ENCODE data around the gene PAK6.

Gene PAK6

GRCh38 chr15:40241269-40242212, 2.7 kb downstream of the PAK6 start:
- DNase-seq, result no peak

DNA sequence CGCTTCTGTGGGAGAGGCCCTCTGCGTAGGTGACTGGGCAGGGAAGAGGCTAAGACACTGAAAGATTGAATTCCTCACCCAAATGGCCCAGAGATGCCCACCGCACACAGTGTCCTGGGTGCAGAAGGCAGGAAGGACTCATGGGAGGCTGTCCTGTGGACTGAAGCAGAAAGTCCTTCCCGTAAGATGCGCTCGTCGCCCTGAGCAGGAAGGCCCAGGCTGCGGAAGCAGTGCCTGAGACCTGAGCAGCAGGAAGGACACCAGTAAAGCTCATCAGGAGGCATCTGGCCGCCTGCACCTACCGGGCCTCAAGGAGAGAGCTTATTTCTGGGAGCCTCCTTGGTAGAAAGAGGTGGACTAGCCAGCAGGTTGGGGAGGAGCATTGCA, 3.3 kb downstream of the PAK6 start:
- no peak for DNase-seq

GRCh38 chr15:40242601-40243000, 3.7 kb downstream of the PAK6 start:
- DNase-seq, result no peak

GRCh38 chr15:40243126-40243810, 4.4 kb downstream of the PAK6 start:
- DNase-seq, result no peak

GRCh38 chr15:40244961-40245523, 6.2 kb downstream of the PAK6 start:
- DNase-seq, result no peak

- no peak for DNase-seq
These were observed 7.0 kb downstream of the PAK6 start for GRCh38 chr15:40245666-40246450.

DNA sequence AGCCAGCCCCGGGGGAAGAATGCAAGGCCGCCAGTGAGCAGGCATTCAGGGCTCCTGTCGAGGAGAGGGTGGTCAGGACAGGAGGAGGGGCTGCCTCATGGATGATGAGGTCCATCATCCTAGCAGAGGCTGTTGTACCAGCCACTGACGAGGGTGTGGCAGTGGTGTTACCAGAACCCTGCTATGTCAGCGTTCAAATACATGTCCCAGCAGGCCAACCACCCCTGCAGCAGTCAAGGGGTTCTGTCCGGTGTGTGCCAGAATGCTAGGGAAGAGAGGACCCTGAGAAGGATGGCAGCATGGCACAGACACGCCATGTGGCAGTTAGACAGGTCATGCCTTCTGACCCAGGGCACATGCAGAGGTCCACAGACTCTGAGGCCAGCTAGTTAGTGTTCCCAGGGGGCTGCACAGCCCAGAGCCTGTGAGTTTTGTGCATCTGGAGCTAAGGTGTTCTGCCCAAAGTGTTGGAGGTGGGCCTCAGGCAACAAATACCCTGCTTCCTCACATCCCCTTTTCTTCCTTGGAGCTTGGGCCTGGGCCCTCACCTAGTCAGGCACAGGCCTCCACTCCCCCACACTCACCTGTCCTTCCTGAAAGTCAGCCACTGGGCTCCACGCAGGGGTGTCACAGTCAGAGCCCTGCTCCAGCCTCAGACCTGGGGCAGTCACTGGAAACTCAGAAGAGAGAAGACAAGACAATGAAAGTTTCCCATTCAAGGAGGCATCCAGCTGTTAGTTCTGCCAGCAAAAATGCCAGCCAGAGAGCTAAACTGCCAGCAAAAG, 7.8 kb downstream of the PAK6 start:
- no peak for DNase-seq

GRCh38 chr15:40247406-40247971, 8.6 kb downstream of the PAK6 start:
- DNase-seq, result no peak

GRCh38 chr15:40248006-40248783, 9.3 kb downstream of the PAK6 start:
- DNase-seq, result no peak

- DNase-seq, result no peak
These were observed 10.8 kb downstream of the PAK6 start for GRCh38 chr15:40249477-40250303.

DNA sequence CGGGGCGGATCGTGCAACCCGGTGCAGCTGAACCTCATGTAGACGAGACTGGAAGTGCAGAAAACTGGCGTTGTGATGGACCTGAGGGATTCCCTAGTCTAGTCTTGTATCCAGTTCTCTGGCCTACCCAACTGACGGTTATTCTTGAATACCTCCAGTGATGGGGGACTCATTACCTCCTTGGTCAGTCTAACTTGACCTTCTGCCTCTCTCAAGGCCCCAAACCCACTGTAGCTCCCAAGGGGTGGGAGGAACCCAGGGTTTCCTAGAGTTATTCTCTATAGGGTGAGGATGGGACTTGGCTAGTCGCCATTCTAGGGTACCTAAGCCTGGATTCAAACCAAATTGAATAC, 11.4 kb downstream of the PAK6 start:
- DNase-seq, result no peak

DNA sequence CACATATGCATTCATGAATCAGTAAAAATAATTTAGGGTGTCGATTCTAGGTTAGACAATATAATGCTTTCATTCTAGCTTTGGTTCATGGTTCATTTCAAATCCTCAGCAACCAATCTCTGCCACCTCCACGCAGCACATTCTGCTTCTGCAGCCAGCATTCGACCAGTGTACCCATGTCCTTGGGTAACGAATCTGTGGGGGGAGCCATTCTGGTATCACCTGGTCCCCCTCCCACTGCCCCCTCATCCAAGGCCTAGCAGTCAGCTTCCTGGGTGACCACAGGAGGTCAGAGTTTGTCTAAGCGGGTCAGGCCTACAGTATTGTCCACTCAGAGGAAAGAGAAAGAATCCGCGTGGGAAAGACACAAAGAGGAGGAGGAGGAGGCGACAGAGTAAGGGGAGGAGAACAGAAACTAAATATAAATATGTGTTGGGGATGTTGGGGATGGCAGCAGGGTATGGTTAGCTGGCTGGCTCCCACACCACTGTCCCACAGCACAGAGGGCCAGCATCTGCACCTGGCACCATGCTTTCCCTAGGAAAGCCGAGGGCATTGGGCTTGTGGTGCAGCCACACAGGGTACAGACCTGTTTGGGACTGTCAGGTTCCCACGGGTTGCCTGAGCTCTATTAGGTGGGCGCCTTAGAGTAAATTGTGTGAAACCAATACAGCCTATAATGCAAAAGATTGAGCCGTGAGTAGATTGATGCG, 12.1 kb downstream of the PAK6 start:
- DNase-seq, result no peak

DNA sequence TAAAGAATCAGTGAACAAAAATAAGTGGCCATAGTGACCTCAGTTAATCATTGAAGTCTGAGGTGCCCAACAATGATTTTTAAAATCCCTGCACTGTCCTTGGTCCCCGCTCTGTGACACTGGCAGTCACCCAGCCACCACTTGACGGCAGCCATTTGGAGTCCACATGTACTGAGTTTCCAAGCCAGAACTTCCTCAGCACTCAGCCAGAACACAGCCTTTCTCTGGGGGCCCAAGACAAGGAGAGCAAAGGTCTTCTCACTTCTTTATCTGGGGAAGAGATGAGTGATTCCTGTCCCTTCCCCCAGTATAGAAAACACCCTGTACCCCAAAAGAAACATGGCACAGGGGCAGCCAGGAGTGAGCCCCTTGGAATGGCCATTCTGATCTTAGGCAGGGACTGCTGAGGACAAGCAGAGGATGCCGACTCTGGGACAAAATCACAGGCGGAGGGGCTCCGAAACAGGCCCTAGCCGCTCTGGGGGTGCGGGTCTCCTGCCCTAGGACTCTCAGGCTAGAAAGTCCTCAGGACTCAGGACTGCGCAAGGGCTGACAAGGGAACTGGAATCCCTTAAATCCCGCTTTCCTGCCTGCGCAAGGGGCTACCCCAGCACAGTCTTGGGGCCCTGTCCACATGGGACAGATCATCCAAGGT, 12.8 kb downstream of the PAK6 start:
- no peak for DNase-seq

GRCh38 chr15:40252141-40252437, 13.2 kb downstream of the PAK6 start:
- DNase-seq, result no peak

- DNase-seq, result no peak
These were observed 13.7 kb downstream of the PAK6 start for GRCh38 chr15:40252438-40253166.

GRCh38 chr15:40253167-40253790, 14.4 kb downstream of the PAK6 start:
- no peak for DNase-seq

DNA sequence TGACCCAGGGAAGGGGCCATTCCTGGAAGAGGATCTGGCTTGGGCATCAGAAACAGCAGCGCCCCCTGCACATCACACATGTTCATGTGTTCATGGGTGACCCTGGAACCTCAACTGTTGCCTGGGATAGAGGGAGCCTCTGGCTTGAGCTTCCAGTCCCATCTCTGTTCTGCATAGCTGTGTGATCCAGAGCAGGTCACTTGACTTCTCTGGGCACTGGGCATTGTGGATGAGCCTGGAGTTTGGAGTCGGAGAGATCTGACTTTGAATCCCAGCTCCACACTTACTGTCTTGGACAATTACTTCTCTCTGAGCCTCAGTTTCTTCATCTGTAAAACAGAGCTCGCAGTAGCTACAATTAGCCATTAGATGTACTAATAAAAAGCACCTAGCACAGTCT, 15.6 kb downstream of the PAK6 start:
- DNase-seq, result no peak

GRCh38 chr15:40255033-40255432, 16.2 kb downstream of the PAK6 start:
- DNase-seq, result no peak
